Smooth muscle cell (in vitro differentiated cells): Measurements from ENCODE around the gene RBM38. TPM values are rescaled to one million over a fixed set of nuclear protein-coding genes. Genes with fewer than 3 reads are reported as not detected.

ENCODE experiments used
- DNase-seq: peaks from one replicate; lab custom pipeline; 2025; ENCODE audit not compliant: unreplicated experiment; lab: John Stamatoyannopoulos, UW
- H2AFZ ChIP-seq: fragments of 200-600 bp; sonication (generic); 2 replicates; pipeline ENCODE4 v1.6.0; 2016; ENCODE audit warnings: antibody characterized with exemption, low read depth, mild to moderate bottlenecking
- H3F3A ChIP-seq: fragments of 200-600 bp; sonication (generic); 2 replicates; pipeline ENCODE4 v1.6.0; 2017; ENCODE audit warnings: antibody characterized with exemption, low read depth
- H3K27ac ChIP-seq: fragments of 200-600 bp; sonication (generic); 2 replicates; pipeline ENCODE4 v1.5.1; 2016; ENCODE audit warnings: low read depth, mild to moderate bottlenecking
- H3K27me3 ChIP-seq: fragments of 200-600 bp; sonication (generic); 2 replicates; pipeline ENCODE4 v1.6.1; 2016; ENCODE audit warnings: low read depth, mild to moderate bottlenecking
- H3K36me3 ChIP-seq: fragments of 200-600 bp; sonication (generic); 2 replicates; pipeline ENCODE4 v1.5.1; 2016; ENCODE audit warnings: low read depth
- H3K4me1 ChIP-seq: fragments of 200-600 bp; sonication (generic); 2 replicates; pipeline ENCODE4 v1.5.1; 2016; ENCODE audit warnings: low read depth
- H3K4me2 ChIP-seq: fragments of 200-600 bp; sonication (generic); 2 replicates; pipeline ENCODE4 v1.6.0; 2016; ENCODE audit warnings: mild to moderate bottlenecking
- H3K4me3 ChIP-seq: fragments of 200-600 bp; sonication (generic); 2 replicates; pipeline ENCODE4 v1.5.1; 2016; ENCODE audit warnings: mild to moderate bottlenecking
- H3K79me2 ChIP-seq: fragments of 200-600 bp; sonication (generic); 2 replicates; pipeline ENCODE4 v1.6.0; 2016; ENCODE audit warnings: low read depth, mild to moderate bottlenecking
- H3K9ac ChIP-seq: fragments of 200-600 bp; sonication (generic); 2 replicates; pipeline ENCODE4 v1.6.0; 2016; ENCODE audit warnings: low read depth
- H3K9me3 ChIP-seq: fragments of 200-600 bp; sonication (generic); replicated peaks from 2 replicates; pipeline ENCODE4 v1.5.1; 2016; ENCODE audit warnings: low read depth
- H4K20me1 ChIP-seq: fragments of 200-600 bp; sonication (generic); 2 replicates; pipeline ENCODE4 v1.6.0; 2016; ENCODE audit warnings: low read depth
- WGBS: methylation state at CpG from one replicate; pipeline ENCODE4 v1.1.7; 2016; ENCODE audit warnings: low lambda C conversion rate; 5-methylcytosine and 5-hydroxymethylcytosine counted together
- polyA plus RNA-seq: library from polyadenylated mRNA; unstranded; fragments of >200 nt; fragmentation: Nextera tagmentation; extraction: Ambion mirVana; gene quantifications from 2 replicates; pipeline ENCODE4 v1.2.1, GENCODE V29; 2016
- total RNA-seq: library from RNA; depleted of rRNA; stranded (reverse); fragments of >200 nt; gene quantifications from 2 replicates; pipeline ENCODE4 v1.2.3, GENCODE V29; 2014
- TF ChIP-seq, protein P1 (sequence below): fragments of 200-600 bp; sonication (generic); IDR thresholded peaks from 2 replicates; pipeline ENCODE4 v1.5.1; 2017; ENCODE audit warnings: borderline replicate concordance, mild to moderate bottlenecking, antibody characterized with exemption; ENCODE audit not compliant: insufficient read depth, poor library complexity, severe bottlenecking

Gene RBM38
- total and polyA plus RNA-seq, 2 experiments from 2014 or later, result 12.0 to 12.7 TPM

DNA sequence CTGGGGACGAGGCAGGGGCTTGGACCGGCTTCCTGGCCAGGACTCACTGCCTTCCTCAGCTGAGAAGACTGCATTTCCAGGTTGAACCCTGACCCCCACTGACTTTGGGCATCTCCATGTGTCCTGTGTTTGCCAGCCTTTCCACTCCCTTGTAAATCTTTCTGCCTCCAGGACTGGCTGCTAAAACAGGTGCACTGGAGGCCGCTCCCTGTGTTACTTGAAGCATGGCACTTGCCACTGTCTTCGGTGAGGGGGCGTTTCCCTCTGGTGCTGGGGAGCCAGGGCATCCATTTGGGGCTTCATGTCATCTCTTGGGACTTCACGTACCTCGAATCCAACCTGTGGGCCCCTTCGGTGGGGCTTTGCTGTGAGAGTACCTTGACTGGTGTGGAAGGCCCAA, 6.7 kb upstream of the RBM38 start:
- Histone ChIP-seq H3K4me3 (no peak overlapping the region), H3K4me1 (peaks cover 2% of the 10 kb centered on the region), H4K20me1 (peaks cover 7% of the 10 kb centered on the region), H3F3A (no peaks in the 10 kb centered on the region), H3K36me3 (no peaks in the 10 kb centered on the region), H3K4me2 (no peak overlapping the region), H2AFZ (no peak overlapping the region), H3K79me2 (no peaks in the 10 kb centered on the region), H3K9ac (no peak overlapping the region), H3K27ac (no peak overlapping the region), H3K9me3 (no peaks in the 10 kb centered on the region), H3K27me3 (no peaks in the 10 kb centered on the region)
- TF ChIP-seq, protein P1, sequence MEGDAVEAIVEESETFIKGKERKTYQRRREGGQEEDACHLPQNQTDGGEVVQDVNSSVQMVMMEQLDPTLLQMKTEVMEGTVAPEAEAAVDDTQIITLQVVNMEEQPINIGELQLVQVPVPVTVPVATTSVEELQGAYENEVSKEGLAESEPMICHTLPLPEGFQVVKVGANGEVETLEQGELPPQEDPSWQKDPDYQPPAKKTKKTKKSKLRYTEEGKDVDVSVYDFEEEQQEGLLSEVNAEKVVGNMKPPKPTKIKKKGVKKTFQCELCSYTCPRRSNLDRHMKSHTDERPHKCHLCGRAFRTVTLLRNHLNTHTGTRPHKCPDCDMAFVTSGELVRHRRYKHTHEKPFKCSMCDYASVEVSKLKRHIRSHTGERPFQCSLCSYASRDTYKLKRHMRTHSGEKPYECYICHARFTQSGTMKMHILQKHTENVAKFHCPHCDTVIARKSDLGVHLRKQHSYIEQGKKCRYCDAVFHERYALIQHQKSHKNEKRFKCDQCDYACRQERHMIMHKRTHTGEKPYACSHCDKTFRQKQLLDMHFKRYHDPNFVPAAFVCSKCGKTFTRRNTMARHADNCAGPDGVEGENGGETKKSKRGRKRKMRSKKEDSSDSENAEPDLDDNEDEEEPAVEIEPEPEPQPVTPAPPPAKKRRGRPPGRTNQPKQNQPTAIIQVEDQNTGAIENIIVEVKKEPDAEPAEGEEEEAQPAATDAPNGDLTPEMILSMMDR, result no peak
- DNase-seq, result no peak
- 98% methylated on average over 8 of the region's 8 CpGs for WGBS

DNA sequence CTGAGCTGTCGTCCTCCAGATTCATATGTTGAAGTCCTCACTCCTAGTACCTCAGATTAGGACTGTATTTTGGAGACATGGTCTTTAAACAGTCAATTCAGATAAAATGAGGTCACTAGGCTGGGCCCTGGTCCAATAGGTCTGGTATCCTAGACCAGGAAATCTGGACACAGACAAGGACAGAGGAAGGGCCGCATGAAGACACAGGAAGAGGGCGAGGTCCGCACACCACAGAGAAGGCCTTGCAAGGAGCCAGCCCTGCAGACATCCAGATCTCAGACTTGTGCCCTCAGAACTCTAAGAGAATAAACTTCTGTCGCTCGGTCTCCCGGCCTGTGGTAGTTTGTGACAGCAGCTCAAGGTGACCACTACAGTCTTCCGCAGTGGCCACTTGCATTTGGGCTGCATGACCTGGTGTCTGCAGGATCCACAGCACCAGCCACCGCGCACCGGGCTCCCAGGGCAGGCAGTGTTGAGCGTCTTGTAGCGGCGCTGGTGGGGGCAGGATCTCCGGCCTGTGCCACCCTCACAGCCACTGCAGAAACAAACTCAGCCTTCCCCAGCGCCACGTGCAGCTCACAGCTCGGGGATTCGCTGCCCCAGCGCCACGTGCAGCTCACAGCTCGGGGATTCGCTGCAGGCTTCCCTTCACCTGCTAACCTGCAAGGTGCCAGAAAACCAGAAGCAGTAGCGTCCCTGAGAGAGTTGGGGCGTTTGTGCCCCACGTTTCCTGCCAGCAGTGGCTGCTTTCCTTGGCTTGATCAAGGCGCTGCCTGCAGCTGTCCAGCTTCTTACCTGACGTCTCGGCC, 6.0 kb upstream of the RBM38 start:
- DNase-seq, result no peak
- H4K20me1 ChIP-seq, result peaks cover 3% of the 10 kb centered on the region
- WGBS, result 97% methylated on average over 29 of the region's 29 CpGs

DNA sequence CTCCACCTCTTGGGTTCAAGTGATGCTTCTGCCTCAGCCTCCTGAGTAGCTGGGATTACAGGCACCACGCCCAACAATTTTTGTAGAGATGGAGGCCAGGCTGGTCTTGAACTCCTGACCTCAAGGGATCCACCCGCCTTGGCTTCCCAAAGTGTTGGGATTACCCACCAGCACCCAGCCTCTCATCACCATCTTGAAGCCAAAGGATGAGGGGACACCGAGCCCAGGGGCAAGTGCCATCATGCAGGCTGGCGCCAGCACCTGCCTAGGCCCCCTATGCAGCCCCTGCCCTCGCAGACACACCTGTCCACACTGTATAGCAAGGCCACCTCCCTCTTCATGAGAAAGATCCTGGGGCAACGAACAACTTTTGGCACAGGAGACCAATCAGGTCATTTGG, 5.3 kb upstream of the RBM38 start:
- no peak overlapping the region for H3K9ac ChIP-seq
- no peak overlapping the region for H3K27ac ChIP-seq
- H3K9me3 ChIP-seq, result no peaks in the 10 kb centered on the region
- peaks cover 14% of the 10 kb centered on the region for H3K4me1 ChIP-seq
- H3F3A ChIP-seq, result no peaks in the 10 kb centered on the region
- H3K79me2 ChIP-seq, result no peaks in the 10 kb centered on the region
- WGBS, result 97% methylated on average over 6 of the region's 6 CpGs
- H3K27me3 ChIP-seq, result no peaks in the 10 kb centered on the region
- H4K20me1 ChIP-seq, result peaks cover 3% of the 10 kb centered on the region
- no peak for DNase-seq
- H2AFZ ChIP-seq, result no peak overlapping the region
- H3K4me3 ChIP-seq, result no peak overlapping the region
- H3K36me3 ChIP-seq, result no peaks in the 10 kb centered on the region
- H3K4me2 ChIP-seq, result no peak overlapping the region
- TF ChIP-seq, protein P1, result no peak

More for the DNA sequence above, 6.0 kb upstream of the RBM38 start:
- H3K27ac ChIP-seq, result no peak overlapping the region
- H3K79me2 ChIP-seq, result no peaks in the 10 kb centered on the region
- no peaks in the 10 kb centered on the region for H3K9me3 ChIP-seq
- no peak overlapping the region for H3K9ac ChIP-seq
- no peaks in the 10 kb centered on the region for H3K27me3 ChIP-seq
- H3K4me2 ChIP-seq, result no peak overlapping the region
- no peak overlapping the region for H3K4me3 ChIP-seq
- TF ChIP-seq, protein P1, result no peak
- H3K4me1 ChIP-seq, result peaks cover 8% of the 10 kb centered on the region
- no peak overlapping the region for H2AFZ ChIP-seq
- no peaks in the 10 kb centered on the region for H3F3A ChIP-seq
- no peaks in the 10 kb centered on the region for H3K36me3 ChIP-seq

DNA sequence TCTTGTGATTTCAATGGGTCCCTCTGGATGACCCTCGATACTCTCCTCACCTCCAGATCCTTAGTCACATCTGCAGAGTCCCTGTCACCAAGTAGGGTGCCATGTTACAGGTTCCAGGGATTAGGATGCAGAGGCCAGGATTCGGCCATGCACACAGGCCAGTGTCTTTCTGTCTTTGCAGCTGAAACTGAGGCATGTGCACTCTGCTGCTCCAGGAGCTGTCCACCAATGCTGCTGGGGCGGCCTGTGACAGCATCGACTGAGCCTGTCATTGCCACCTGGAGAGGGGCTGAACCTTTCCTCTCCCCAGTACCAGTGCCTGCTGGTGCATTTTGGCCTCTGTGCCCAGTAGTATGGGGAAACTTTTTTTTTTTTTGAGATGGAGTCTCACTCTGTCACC, 4.4 kb upstream of the RBM38 start:
- no peak overlapping the region for H2AFZ ChIP-seq
- DNase-seq, result no peak
- no peak overlapping the region for H3K9ac ChIP-seq
- H3K27me3 ChIP-seq, result no peaks in the 10 kb centered on the region
- H3K79me2 ChIP-seq, result no peaks in the 10 kb centered on the region
- H3K27ac ChIP-seq, result no peak overlapping the region
- no peak overlapping the region for H3K4me2 ChIP-seq
- TF ChIP-seq, protein P1, result no peak
- H3K9me3 ChIP-seq, result no peaks in the 10 kb centered on the region
- peaks cover 3% of the 10 kb centered on the region for H4K20me1 ChIP-seq
- H3K4me1 ChIP-seq, result peaks cover 15% of the 10 kb centered on the region
- WGBS, result 99% methylated on average over 4 of the region's 4 CpGs
- no peak overlapping the region for H3K4me3 ChIP-seq
- H3K36me3 ChIP-seq, result no peaks in the 10 kb centered on the region
- no peaks in the 10 kb centered on the region for H3F3A ChIP-seq
